Esophagus muscularis mucosa (tissue), 4 donors: ENCODE measurements around the gene AP3D1. TPM values are rescaled to one million over a fixed set of nuclear protein-coding genes. Genes with fewer than 3 reads are reported as not detected.

Experiments used
- DNase-seq: peaks from one replicate; pipeline ENCODE4 v3.0.0-alpha.2; 2017; ENCODE audit errors: extremely low spot score
- H3K27ac ChIP-seq, 4 donors: fragments of 200-600 bp; sonication (generic); replicated peaks in 1 of 4; 1 replicate in 3 of 4; 2 replicates in 1 of 4; pipeline ENCODE4 v1.5.1; 2016 to 2019; ENCODE audit warnings: mild to moderate bottlenecking in 1 of 4
- H3K27me3 ChIP-seq, 4 donors: fragments of 200-600 bp; sonication (generic); one replicate each; pipeline versions ENCODE4 v1.5.1 to v1.6.0; 2016 to 2019
- H3K36me3 ChIP-seq, 4 donors: fragments of 200-600 bp; sonication (generic); one replicate each; pipeline ENCODE4 v1.5.1; 2016 to 2019
- H3K4me1 ChIP-seq, 4 donors: fragments of 200-600 bp; sonication (generic); one replicate each; pipeline ENCODE4 v1.5.1; 2016 to 2019
- H3K4me3 ChIP-seq, 4 donors: fragments of 200-600 bp; sonication (generic); 1 replicate in 2 of 4; 2 replicates in 2 of 4; pipeline ENCODE4 v1.5.1; 2016 to 2019; ENCODE audit warnings: mild to moderate bottlenecking in 4 of 4, moderate library complexity in 1 of 4
- H3K9me3 ChIP-seq, 4 donors: fragments of 200-600 bp; sonication (generic); 1 replicate in 3 of 4; 2 replicates in 1 of 4; pipeline ENCODE4 v1.5.1; 2016 to 2019
- CTCF ChIP-seq, 3 experiments: fragments of 200-600 bp in 2 of 3; fragments of 450-650 bp in 1 of 3; sonication (generic) in 2 of 3; IDR thresholded peaks; one replicate each; pipeline ENCODE4 v1.5.1; 2017 to 2019; ENCODE audit warnings: antibody characterized with exemption in 3 of 3, mild to moderate bottlenecking in 2 of 3, moderate library complexity in 1 of 3
- EP300 ChIP-seq: sonication (generic); formaldehyde crosslinking; IDR thresholded peaks from one replicate; pipeline ENCODE4 v1.6.1; 2017; ENCODE audit warnings: antibody characterized with exemption
- POLR2A ChIP-seq: fragments of 450-650 bp; IDR thresholded peaks from one replicate; pipeline ENCODE4 v1.6.1; 2017; ENCODE audit warnings: antibody characterized with exemption, moderate library complexity, mild to moderate bottlenecking, low read depth
- POLR2AphosphoS5 ChIP-seq, 2 donors: sonication (generic); formaldehyde crosslinking; IDR thresholded peaks; one replicate each; pipeline ENCODE4 v1.6.1; 2017; ENCODE audit warnings: antibody characterized with exemption in 2 of 2
- WGBS: methylation state at CpG from one replicate; pipeline ENCODE4 v1.1.5; 2018; 5-methylcytosine and 5-hydroxymethylcytosine counted together
- intact Hi-C: fragments of 100-400 bp; cut with DNase I; formaldehyde crosslinking; loops from one replicate; pipeline ENCODE4 v1.15.1; 2023
- total RNA-seq, 4 donors: library from RNA; depleted of rRNA; stranded (reverse); fragments of >200 nt; gene quantifications; one replicate each; pipeline versions ENCODE4 v1.1.0 to v1.2.1, GENCODE V29; 2016

Gene AP3D1
- total RNA-seq, 4 donors from 2014 or later: 76.0 to 156 (median 93.7) TPM

- H3K27ac ChIP-seq: peak overlapping the region; percentile 99 to 100 (median 100)
- WGBS: 52% methylated on average over 5 of the region's 5 CpGs
- H3K36me3 ChIP-seq: no peaks in the 10 kb centered on the region
- no peak for DNase-seq
- TF ChIP-seq POLR2A (no peak), EP300 (no peak), POLR2AphosphoS5 (IDR thresholded peaks at IDR 0.05) (no peak), CTCF (IDR thresholded peaks at IDR 0.05) (no peak)
- no peak overlapping the region for H3K4me3 ChIP-seq
- intact Hi-C loops: no loop called here
- H3K9me3 ChIP-seq: no peaks in the 10 kb centered on the region
- no peaks in the 10 kb centered on the region for H3K27me3 ChIP-seq
- H3K4me1 ChIP-seq: peaks cover 63 to 93% (median 91%) of the 10 kb centered on the region in 4 donors
Measured at GRCh38 chr19:2056837-2057192, 94.6 kb downstream of the AP3D1 start.

- WGBS: 9% methylated on average over 10 of the region's 22 CpGs
- Histone ChIP-seq H3K36me3 (no peaks in the 10 kb centered on the region), H3K9me3 (no peaks in the 10 kb centered on the region), H3K27me3 (no peaks in the 10 kb centered on the region), H3K4me1 (peaks cover 68 to 98% (median 95%) of the 10 kb centered on the region in 4 donors), H3K4me3 (peak overlapping the region; percentile 51 to 60 (median 54)), H3K27ac (peak overlapping the region; percentile 99 to 100 (median 100))
- intact Hi-C loops: no loop called here
- no peak for DNase-seq
- TF ChIP-seq CTCF (IDR thresholded peaks at IDR 0.05): no peak
- TF ChIP-seq POLR2AphosphoS5 (IDR thresholded peaks at IDR 0.05): peak; percentile 65 to 87
Measured at GRCh38 chr19:2055931-2056836, 95.2 kb downstream of the AP3D1 start.

GRCh38 chr19:2054763-2055162 lies 96.6 kb downstream of the AP3D1 start:
- Histone ChIP-seq H3K36me3 (no peaks in the 10 kb centered on the region), H3K4me1 (peaks cover 56 to 88% (median 82%) of the 10 kb centered on the region in 4 donors), H3K27ac (peak overlapping the region; percentile 48 to 100 (median 100)), H3K4me3 (no peak overlapping the region), H3K27me3 (no peaks in the 10 kb centered on the region), H3K9me3 (no peaks in the 10 kb centered on the region)
- TF ChIP-seq POLR2AphosphoS5 (IDR thresholded peaks at IDR 0.05) (no peak), EP300 (no peak), POLR2A (no peak), CTCF (IDR thresholded peaks at IDR 0.05) (no peak)
- DNase-seq: no peak
- intact Hi-C loops: no loop called here
- WGBS: 77% methylated on average over 8 of the region's 8 CpGs

DNA sequence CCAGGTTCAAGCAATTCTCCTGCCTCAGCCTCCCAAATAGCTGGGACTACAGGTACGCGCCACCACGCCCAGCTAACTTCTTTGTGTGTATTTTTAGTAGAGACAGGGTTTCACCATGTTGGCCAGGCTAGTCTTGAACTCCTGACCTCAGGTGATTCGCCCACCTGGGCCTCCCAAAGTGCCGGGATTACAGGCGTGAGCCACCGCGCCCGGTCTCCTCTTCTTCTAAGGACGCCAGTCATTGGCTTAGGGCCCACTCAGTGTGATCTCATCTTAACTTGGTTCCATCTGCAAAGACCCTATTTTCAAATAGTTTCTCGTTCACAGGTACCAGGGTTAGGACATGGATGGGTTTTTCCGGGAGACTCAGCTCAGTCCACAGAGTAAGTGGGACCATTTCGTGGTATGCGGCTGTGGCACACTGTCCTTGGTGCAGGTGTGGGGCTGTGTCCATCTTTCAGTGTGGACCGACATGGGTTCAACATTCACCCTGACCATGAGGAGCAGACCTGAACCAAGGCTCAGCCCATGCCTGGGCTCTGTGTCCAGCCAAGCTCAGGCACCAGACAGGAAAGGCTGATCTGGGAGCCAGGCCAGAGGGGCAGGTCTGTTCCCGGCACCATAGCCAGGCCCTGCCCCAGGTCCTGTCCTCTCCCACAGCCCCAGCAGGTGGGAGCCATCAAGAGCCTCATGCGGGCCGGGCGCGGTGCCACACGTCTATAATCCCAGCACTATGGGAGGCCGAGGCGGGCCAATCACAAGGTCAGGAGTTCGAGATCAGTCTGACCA lies 97.6 kb downstream of the AP3D1 start:
- Histone ChIP-seq H3K4me3 (no peak overlapping the region), H3K4me1 (peaks cover 53 to 88% (median 81%) of the 10 kb centered on the region in 4 donors), H3K27me3 (no peaks in the 10 kb centered on the region), H3K9me3 (no peaks in the 10 kb centered on the region), H3K36me3 (peaks cover 0 to 5% (median 1%) of the 10 kb centered on the region in 4 donors), H3K27ac (peak overlapping the region; percentile 48 to 100 (median 100))
- TF ChIP-seq POLR2A: no peak
- peak; percentile 81 to 90 for TF ChIP-seq POLR2AphosphoS5 (IDR thresholded peaks at IDR 0.05)
- TF ChIP-seq CTCF (IDR thresholded peaks at IDR 0.05): no peak
- no peak for TF ChIP-seq EP300
- WGBS: 82% methylated on average over 17 of the region's 24 CpGs
- no peak for DNase-seq
- intact Hi-C loops: no loop called here
